GM12865 (cell line): ENCODE results near the gene GABRB1.

Experiments used
- DNase-seq: peaks from one replicate; pipeline ENCODE4 v3.0.0; 2010; ENCODE audit warnings: low read depth
- H3K4me3 ChIP-seq: 2 replicates; pipeline ENCODE4 v1.5.1; 2011; ENCODE audit warnings: mild to moderate bottlenecking, low read depth, low read length, control low read depth
- TF ChIP-seq, protein P1 (sequence below): IDR thresholded peaks from 2 replicates; pipeline ENCODE4 v1.5.1; 2011; ENCODE audit warnings: low read length, control low read depth, low read depth, inconsistent platforms; ENCODE audit not compliant: insufficient read depth; ENCODE audit errors: missing control alignments

GABRB1 gene

DNA sequence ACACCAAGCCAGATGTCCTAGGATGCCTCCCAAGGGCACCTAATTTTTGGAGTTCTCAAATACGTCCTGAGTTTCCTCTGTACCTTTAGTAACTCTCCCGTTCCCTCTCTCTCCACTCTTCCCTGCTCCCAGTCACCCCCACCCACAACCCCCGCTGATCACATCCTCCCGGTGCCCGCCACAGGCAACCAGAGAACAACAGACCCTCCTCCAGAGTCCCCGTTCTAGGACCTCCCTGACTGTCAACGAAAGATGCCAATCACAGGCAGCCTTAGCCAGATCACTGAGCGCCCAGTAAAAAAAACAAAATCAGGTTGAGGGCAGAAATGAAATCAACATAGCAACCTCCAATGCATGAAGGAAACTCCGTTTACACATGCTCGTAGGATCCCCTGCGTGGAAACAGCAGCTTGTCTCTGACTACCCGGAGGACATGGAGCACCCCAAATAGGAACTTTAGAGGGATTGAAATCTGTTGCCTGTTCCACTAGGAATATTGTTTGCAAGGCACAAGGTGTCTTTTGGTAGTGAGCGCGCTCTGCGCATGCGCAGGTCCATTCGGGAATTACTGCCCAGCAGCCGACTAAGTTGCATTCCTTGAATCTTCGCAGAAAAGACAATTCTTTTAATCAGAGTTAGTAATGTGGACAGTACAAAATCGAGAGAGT, at the start of gene GABRB1:
Gene GABRB1, plus strand, starts transcription at position 557 of the 668 bp plus-strand sequence.
- peak; percentile 2 for DNase-seq
- peak within 1 kb of the TSS; percentile 32 for H3K4me3 ChIP-seq
- TF ChIP-seq, protein P1, sequence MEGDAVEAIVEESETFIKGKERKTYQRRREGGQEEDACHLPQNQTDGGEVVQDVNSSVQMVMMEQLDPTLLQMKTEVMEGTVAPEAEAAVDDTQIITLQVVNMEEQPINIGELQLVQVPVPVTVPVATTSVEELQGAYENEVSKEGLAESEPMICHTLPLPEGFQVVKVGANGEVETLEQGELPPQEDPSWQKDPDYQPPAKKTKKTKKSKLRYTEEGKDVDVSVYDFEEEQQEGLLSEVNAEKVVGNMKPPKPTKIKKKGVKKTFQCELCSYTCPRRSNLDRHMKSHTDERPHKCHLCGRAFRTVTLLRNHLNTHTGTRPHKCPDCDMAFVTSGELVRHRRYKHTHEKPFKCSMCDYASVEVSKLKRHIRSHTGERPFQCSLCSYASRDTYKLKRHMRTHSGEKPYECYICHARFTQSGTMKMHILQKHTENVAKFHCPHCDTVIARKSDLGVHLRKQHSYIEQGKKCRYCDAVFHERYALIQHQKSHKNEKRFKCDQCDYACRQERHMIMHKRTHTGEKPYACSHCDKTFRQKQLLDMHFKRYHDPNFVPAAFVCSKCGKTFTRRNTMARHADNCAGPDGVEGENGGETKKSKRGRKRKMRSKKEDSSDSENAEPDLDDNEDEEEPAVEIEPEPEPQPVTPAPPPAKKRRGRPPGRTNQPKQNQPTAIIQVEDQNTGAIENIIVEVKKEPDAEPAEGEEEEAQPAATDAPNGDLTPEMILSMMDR, result no peak

DNA sequence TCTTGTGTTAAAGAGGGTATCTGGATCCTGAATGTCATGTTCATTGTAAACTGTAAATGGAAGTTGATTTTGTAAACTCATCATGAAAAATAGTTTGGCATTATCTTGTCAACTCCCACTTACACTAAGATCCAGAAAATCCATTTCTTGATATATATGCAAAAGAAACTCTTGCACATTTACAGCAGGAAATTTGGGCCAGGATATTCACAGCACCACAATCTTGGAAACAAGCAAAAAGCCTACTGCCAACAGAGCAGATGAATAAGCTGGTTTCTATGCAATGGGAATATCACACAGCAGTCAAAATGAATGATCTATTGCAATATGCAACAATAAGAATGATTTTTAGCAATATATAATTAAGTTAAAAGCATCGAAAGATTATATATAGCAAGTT, 46.6 kb upstream of the GABRB1 start:
- H3K4me3 ChIP-seq, result no peak overlapping the region
- no peak for DNase-seq
- TF ChIP-seq, protein P1, result no peak

DNA sequence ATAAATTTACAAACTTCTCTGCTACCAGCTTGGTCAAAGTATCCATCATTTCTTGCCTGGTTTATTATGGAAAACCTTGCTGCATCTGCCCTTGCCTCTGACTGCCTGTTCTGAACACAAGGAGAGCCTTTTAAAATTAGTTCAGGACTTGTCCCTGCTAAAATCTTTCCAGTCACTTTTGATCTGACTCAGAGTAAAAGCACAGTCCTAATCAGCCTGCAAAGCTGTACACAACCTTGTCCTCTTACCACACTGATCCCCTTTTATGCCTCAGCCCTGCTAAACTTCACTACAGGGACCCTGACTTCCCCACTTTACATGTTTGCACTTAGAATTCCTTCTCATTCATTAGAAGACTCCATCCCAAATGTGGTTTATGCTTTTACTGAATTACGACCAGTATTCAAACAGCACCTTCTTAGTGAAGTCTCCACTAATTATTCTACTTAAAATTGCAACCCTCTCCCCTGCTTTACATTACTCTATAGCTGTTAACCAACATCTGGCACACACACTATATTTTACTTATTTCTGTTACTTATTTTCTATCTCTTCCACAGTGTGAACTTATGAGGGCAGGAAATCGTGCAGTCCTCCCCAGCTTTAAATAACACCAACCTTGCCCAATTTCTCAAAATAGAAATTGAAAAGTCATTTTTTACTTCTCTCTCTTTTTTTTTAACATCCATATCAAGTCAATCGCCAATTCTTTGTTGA, 44.3 kb upstream of the GABRB1 start:
- H3K4me3 ChIP-seq, result no peak overlapping the region
- TF ChIP-seq, protein P1, result no peak
- no peak for DNase-seq

DNA sequence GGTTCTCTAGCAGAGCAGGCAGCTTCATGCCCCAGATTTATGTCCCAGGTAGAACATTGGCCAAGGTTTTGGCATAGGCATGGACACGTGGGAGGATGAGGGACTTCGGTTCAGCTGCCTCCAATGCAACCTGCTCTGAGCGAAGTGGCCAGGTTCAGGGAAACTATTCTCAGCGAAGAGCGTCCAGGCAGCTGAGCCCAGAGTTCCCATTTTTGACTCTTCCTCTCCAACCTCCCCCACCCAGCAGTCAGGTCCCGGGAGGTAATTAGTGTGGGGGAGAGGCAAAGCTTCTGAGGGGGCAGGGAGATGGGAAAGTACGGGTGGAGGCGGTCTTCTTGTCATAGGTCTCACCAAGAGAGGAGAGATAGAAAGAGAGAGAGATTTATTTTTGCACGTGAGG, 39.0 kb upstream of the GABRB1 start:
- DNase-seq, result no peak
- H3K4me3 ChIP-seq, result no peak overlapping the region
- TF ChIP-seq, protein P1, result no peak

DNA sequence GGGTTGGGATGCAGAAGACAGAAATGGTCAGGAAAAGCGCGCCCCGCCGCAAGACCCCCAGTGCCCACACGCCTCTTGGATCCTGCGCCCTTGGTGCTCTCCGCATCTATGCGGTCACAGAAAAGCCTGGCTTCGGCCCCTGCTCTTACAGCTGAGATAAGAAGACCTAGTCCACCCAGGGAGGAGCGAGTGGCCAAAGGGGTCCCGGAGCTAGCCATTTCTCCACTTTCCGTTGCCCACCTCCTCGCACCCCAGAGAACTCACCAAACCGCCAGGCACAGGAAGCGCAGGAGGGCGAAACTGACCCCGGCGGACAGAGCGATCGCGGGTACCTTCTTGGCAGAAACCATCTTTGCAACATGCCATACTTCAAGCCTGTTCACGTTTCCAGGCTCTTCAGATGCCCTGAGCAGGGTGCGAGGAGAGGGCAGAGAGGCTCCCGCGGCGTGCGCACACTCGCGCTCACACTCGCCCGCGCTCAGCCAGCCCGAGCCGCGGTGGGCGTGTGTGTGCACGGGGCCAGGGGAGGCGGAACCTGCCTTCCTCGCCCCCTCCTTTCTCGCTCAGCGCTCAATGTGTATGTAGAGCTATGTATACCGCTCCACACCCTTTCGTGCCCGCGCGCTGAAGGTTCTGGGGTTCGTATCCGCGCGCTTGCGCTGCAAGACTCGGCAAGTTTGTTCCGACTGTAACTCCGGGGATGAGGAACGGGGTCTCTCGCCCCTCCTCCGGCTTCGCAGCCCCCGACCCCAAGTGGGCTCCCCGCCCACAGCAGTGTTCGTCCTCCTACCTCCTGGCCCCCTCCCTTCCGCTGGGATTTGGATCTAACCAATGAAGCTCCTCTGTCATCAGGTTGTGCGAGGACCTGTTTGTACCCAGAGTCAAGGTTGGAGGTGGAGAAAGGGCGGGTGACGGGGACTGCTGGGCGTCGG, 38.0 kb upstream of the GABRB1 start, which contains the start of gene GABRA4:
Gene GABRA4, minus strand, starts transcription at position 507 of the 932 bp plus-strand sequence. Its CDS starts 157 bp downstream, at position 350.
- no peak within 1 kb of the TSS for H3K4me3 ChIP-seq
- no peak for DNase-seq
- TF ChIP-seq, protein P1, result no peak

DNA sequence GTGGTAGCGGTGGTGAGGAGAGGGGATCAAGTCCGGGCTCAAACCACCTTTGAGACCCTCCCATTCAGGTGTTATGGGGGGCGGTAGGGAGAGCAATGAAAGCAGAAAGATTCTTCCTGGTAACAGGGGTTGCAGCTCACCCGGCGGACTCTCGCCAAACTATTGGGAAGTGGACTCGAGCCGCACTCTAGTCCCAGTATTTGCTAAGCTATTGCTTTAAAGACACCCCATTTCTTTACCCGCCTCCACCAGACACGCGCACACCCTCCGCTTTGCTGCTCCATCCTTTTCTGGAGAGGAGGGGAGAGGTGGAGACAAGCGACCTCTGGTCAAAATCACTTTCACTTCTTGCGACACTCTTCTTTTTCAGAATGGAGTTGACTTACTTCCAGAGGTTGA, 37.4 kb upstream of the GABRB1 start:
- no peak overlapping the region for H3K4me3 ChIP-seq
- TF ChIP-seq, protein P1, result no peak
- DNase-seq, result no peak
